IMR-90 (cell line): ENCODE results near the gene LUZP2. TPM values are rescaled to one million over a fixed set of nuclear protein-coding genes. Genes with fewer than 3 reads are reported as not detected.

Source experiments
- ATAC-seq: fragments of 200-7000 bp; cut with Tn5 transposase; 2 replicates; pipeline ENCODE4 v1.9.1; 2020; ENCODE audit warnings: low read depth, mild to moderate bottlenecking, moderate library complexity
- BruUV-seq: library from RNA; stranded (reverse); fragments of 400-500 nt; replicated peaks from 2 replicates; lab custom pipeline; 2021; lab: Mats Ljungman, UMichigan
- CTCF ChIA-PET: fragments of 300-600 bp; formaldehyde crosslinking; extraction: SDS; loops from one replicate; lab custom pipeline; 2021; ENCODE audit warnings: antibody characterized with exemption; lab: Yijun Ruan, JAX
- POLR2A ChIA-PET: fragments of 300-600 bp; sonication (Branson Sonifier 250); formaldehyde crosslinking; loops from one replicate; lab custom pipeline; 2022; ENCODE audit warnings: antibody characterized with exemption; ENCODE audit not compliant: unreplicated experiment; lab: Charles Lee
- DNase-seq: peaks from one replicate; pipeline ENCODE4 v3.0.0; 2013
- H2AFZ ChIP-seq: replicated peaks from 2 replicates; pipeline ENCODE3; 2013; ENCODE audit warnings: low read length, mild to moderate bottlenecking; ENCODE audit not compliant: poor library complexity
- H2AK5ac ChIP-seq: 2 replicates; pipeline ENCODE4 v1.6.1; 2013; ENCODE audit warnings: low read depth, low read length, inconsistent platforms
- H2AK9ac ChIP-seq: replicated peaks from 2 replicates; pipeline ENCODE3; 2013; ENCODE audit warnings: mild to moderate bottlenecking, low read depth, low read length, moderate library complexity; ENCODE audit not compliant: poor library complexity
- H2BK120ac ChIP-seq: 2 replicates; pipeline ENCODE4 v1.6.1; 2013; ENCODE audit warnings: low read depth, low read length, inconsistent platforms
- H2BK15ac ChIP-seq: 3 replicates; pipeline ENCODE4 v1.6.1; 2013; ENCODE audit warnings: low read depth, low read length, inconsistent platforms
- H2BK20ac ChIP-seq: 2 replicates; pipeline ENCODE4 v1.6.1; 2013; ENCODE audit warnings: low read depth, mild to moderate bottlenecking, inconsistent platforms, low read length, moderate library complexity
- H2BK5ac ChIP-seq: 2 replicates; pipeline ENCODE4 v1.6.1; 2013; ENCODE audit warnings: mild to moderate bottlenecking, low read depth, low read length, inconsistent platforms; ENCODE audit not compliant: poor library complexity, severe bottlenecking
- H3K14ac ChIP-seq: replicated peaks from 2 replicates; pipeline ENCODE4 v1.6.1; 2013; ENCODE audit warnings: low read depth, low read length, inconsistent platforms
- H3K18ac ChIP-seq: 2 replicates; pipeline ENCODE4 v1.6.1; 2013; ENCODE audit warnings: low read depth, low read length, control low read depth
- H3K23ac ChIP-seq: 2 replicates; pipeline ENCODE4 v1.6.1; 2013; ENCODE audit warnings: low read depth, low read length, inconsistent platforms
- H3K27ac ChIP-seq: 2 replicates; pipeline ENCODE4 v1.5.1; 2013; ENCODE audit warnings: mild to moderate bottlenecking, control low read depth, low read length; ENCODE audit not compliant: insufficient read depth
- H3K27me3 ChIP-seq: 2 replicates; pipeline ENCODE4 v1.6.1; 2013; ENCODE audit warnings: low read length; ENCODE audit not compliant: control insufficient read depth, insufficient read depth
- H3K36me3 ChIP-seq: 2 replicates; pipeline ENCODE4 v1.6.1; 2013; ENCODE audit warnings: low read length, mixed read lengths; ENCODE audit not compliant: control insufficient read depth, insufficient read depth
- H3K4ac ChIP-seq: 2 replicates; pipeline ENCODE4 v1.6.1; 2013; ENCODE audit warnings: low read depth, low read length, inconsistent platforms
- H3K4me1 ChIP-seq: 2 replicates; pipeline ENCODE4 v1.6.1; 2013; ENCODE audit warnings: low read length, mixed read lengths; ENCODE audit not compliant: control insufficient read depth, insufficient read depth
- H3K4me2 ChIP-seq: 2 replicates; pipeline ENCODE4 v1.6.1; 2013; ENCODE audit warnings: low read depth, mild to moderate bottlenecking, control low read depth, low read length, moderate library complexity
- H3K4me3 ChIP-seq: 2 replicates; pipeline ENCODE4 v1.5.1; 2013; ENCODE audit warnings: low read depth, mild to moderate bottlenecking, control low read depth, low read length, moderate library complexity; ENCODE audit not compliant: insufficient read depth
- H3K56ac ChIP-seq: 2 replicates; pipeline ENCODE4 v1.6.1; 2013; ENCODE audit warnings: low read length, inconsistent platforms; ENCODE audit not compliant: insufficient read depth; ENCODE audit errors: extremely low read depth
- H3K79me1 ChIP-seq, 2 experiments: 2 replicates each; pipeline ENCODE4 v1.6.1; 2013; ENCODE audit warnings: low read length in 2 of 2, inconsistent platforms in 1 of 2, low read depth in 1 of 2
- H3K9ac ChIP-seq: 2 replicates; pipeline ENCODE4 v1.6.1; 2013; ENCODE audit warnings: low read depth, low read length, control low read depth
- H3K9me1 ChIP-seq: 2 replicates; pipeline ENCODE4 v1.6.1; 2013; ENCODE audit warnings: low read length, inconsistent platforms; ENCODE audit not compliant: insufficient read depth
- H3K9me3 ChIP-seq: 2 replicates; pipeline ENCODE4 v1.6.1; 2013; ENCODE audit warnings: low read length; ENCODE audit not compliant: control insufficient read depth, insufficient read depth
- H4K20me1 ChIP-seq: 2 replicates; pipeline ENCODE4 v1.6.1; 2013; ENCODE audit warnings: low read length, inconsistent platforms; ENCODE audit not compliant: insufficient read depth
- H4K5ac ChIP-seq: 2 replicates; pipeline ENCODE4 v1.6.1; 2013; ENCODE audit warnings: mild to moderate bottlenecking, low read depth, low read length, control low read depth
- H4K8ac ChIP-seq, 2 experiments: 2 replicates each; pipeline ENCODE4 v1.6.1; 2013; ENCODE audit warnings: low read depth in 2 of 2, low read length in 2 of 2, control low read depth in 1 of 2, inconsistent platforms in 1 of 2
- H4K91ac ChIP-seq: 2 replicates; pipeline ENCODE4 v1.6.1; 2013; ENCODE audit warnings: low read depth, low read length, inconsistent platforms; ENCODE audit not compliant: insufficient read depth
- BHLHE40 ChIP-seq: fragments of 150-350 bp; IDR thresholded peaks from 2 replicates; pipeline ENCODE4 v1.6.1; 2016; ENCODE audit warnings: mild to moderate bottlenecking, low read depth, low read length
- CEBPB ChIP-seq: IDR thresholded peaks from 2 replicates; pipeline ENCODE4 v1.6.1; 2012; ENCODE audit warnings: low read depth, low read length, improper control_type of control experiment
- CHD1 ChIP-seq: IDR thresholded peaks from 2 replicates; pipeline ENCODE4 v1.6.1; 2012; ENCODE audit warnings: low read depth, low read length, improper control_type of control experiment
- ELK1 ChIP-seq: fragments of 150-350 bp; IDR thresholded peaks from 2 replicates; pipeline ENCODE4 v1.6.1; 2016; ENCODE audit warnings: low read depth, mild to moderate bottlenecking, low read length, moderate library complexity, borderline replicate concordance
- FOS ChIP-seq: fragments of 150-350 bp; IDR thresholded peaks from 2 replicates; pipeline ENCODE4 v1.6.1; 2016; ENCODE audit warnings: low read depth, low read length
- MAFK ChIP-seq: IDR thresholded peaks from 2 replicates; pipeline ENCODE4 v1.6.1; 2012; ENCODE audit warnings: low read depth, low read length, improper control_type of control experiment
- MAZ ChIP-seq: IDR thresholded peaks from 2 replicates; pipeline ENCODE4 v1.6.1; 2012; ENCODE audit warnings: low read depth, mild to moderate bottlenecking, low read length, improper control_type of control experiment, moderate library complexity, borderline replicate concordance
- MXI1 ChIP-seq: IDR thresholded peaks from 2 replicates; pipeline ENCODE4 v1.6.1; 2012; ENCODE audit warnings: low read depth, mild to moderate bottlenecking, low read length, moderate library complexity, borderline replicate concordance
- NFE2L2 ChIP-seq: fragments of 150-350 bp; IDR thresholded peaks from 2 replicates; pipeline ENCODE4 v1.6.1; 2016; ENCODE audit warnings: low read depth, mild to moderate bottlenecking, low read length
- POLR2A ChIP-seq: IDR thresholded peaks from 2 replicates; pipeline ENCODE4 v1.6.1; 2012; ENCODE audit warnings: mild to moderate bottlenecking, low read depth, low read length
- RAD21 ChIP-seq: IDR thresholded peaks from 2 replicates; pipeline ENCODE4 v1.6.1; 2012; ENCODE audit warnings: low read length, improper control_type of control experiment
- RCOR1 ChIP-seq: IDR thresholded peaks from 2 replicates; pipeline ENCODE4 v1.6.1; 2012; ENCODE audit warnings: mild to moderate bottlenecking, low read length, improper control_type of control experiment; ENCODE audit not compliant: insufficient replicate concordance
- RFX5 ChIP-seq: IDR thresholded peaks from 2 replicates; pipeline ENCODE4 v1.8.0; 2012; ENCODE audit warnings: low read depth, mild to moderate bottlenecking, low read length, moderate library complexity
- SMC3 ChIP-seq: fragments of 150-350 bp; IDR thresholded peaks from 2 replicates; pipeline ENCODE4 v1.6.1; 2016; ENCODE audit warnings: low read depth, mild to moderate bottlenecking, antibody characterized with exemption, low read length, moderate library complexity
- USF2 ChIP-seq: fragments of 150-350 bp; IDR thresholded peaks from 2 replicates; pipeline ENCODE4 v1.6.1; 2017; ENCODE audit warnings: mild to moderate bottlenecking, antibody characterized with exemption, low read length, low read depth
- dilution Hi-C: fragments of 300-500 bp; cut with HindIII; formaldehyde crosslinking; loops from one replicate; pipeline ENCODE4 v1.14.3; 2018; ENCODE audit warnings: low sequenced_read_pairs; ENCODE audit not compliant: unreplicated experiment
- in situ Hi-C: fragments of 300-500 bp; cut with MboI; formaldehyde crosslinking; loops from 3 replicates; pipeline ENCODE4 v1.14.3; 2019; ENCODE audit warnings: low sequenced_read_pairs, inconsistent platforms, mixed read lengths
- intact Hi-C: fragments of 100-400 bp; cut with micrococcal nuclease; formaldehyde crosslinking; loops from 2 replicates; pipeline ENCODE4 v1.10.0; 2022
- polyA plus RNA-seq, 3 experiments: library from polyadenylated mRNA; depleted of rRNA; stranded (reverse); fragments of >200 nt; gene quantifications; 2 replicates each; pipeline ENCODE4 v1.2.3, GENCODE V29; 2012; ENCODE audit warnings: low replicate concordance in 1 of 3
- total RNA-seq: library from RNA; depleted of rRNA; stranded (reverse); fragments of >200 nt; gene quantifications from 2 replicates; pipeline ENCODE4 v1.2.3, GENCODE V29; 2012
- TF ChIP-seq, protein P1 (sequence below): conservative IDR thresholded peaks from 2 replicates; pipeline ENCODE4 v1.5.1; 2012; ENCODE audit warnings: mild to moderate bottlenecking, low read depth, low read length, improper control_type of control experiment

The LUZP2 gene
- total and polyA plus RNA-seq, 2 of the 4 experiments (the other 2 are of a cell fraction) = 0.89 to 2.0 TPM

- no peak overlapping the region for H2BK120ac ChIP-seq
- H2AFZ ChIP-seq = no peak overlapping the region
- TF ChIP-seq RAD21 = no peak
- no peak for TF ChIP-seq SMC3
- no peak for TF ChIP-seq ELK1
- TF ChIP-seq, protein P1, sequence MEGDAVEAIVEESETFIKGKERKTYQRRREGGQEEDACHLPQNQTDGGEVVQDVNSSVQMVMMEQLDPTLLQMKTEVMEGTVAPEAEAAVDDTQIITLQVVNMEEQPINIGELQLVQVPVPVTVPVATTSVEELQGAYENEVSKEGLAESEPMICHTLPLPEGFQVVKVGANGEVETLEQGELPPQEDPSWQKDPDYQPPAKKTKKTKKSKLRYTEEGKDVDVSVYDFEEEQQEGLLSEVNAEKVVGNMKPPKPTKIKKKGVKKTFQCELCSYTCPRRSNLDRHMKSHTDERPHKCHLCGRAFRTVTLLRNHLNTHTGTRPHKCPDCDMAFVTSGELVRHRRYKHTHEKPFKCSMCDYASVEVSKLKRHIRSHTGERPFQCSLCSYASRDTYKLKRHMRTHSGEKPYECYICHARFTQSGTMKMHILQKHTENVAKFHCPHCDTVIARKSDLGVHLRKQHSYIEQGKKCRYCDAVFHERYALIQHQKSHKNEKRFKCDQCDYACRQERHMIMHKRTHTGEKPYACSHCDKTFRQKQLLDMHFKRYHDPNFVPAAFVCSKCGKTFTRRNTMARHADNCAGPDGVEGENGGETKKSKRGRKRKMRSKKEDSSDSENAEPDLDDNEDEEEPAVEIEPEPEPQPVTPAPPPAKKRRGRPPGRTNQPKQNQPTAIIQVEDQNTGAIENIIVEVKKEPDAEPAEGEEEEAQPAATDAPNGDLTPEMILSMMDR = no peak
- TF ChIP-seq MXI1 = no peak
- no peak for TF ChIP-seq CEBPB
- no peak for TF ChIP-seq MAFK
- no peak for TF ChIP-seq MAZ
- no peak for TF ChIP-seq CHD1
- TF ChIP-seq POLR2A = no peak
- TF ChIP-seq NFE2L2 = no peak
- no peak for TF ChIP-seq USF2
- no peak for TF ChIP-seq RCOR1
- no peak for TF ChIP-seq FOS
- no peak for TF ChIP-seq BHLHE40
- TF ChIP-seq RFX5 = no peak
- DNase-seq = peak; percentile 17
- no peak overlapping the region for H2BK5ac ChIP-seq
- in situ Hi-C loops (no loop called here), dilution Hi-C loops (no loop called here), intact Hi-C loops (no loop called here)
- no peak overlapping the region for H2AK5ac ChIP-seq
- no peak overlapping the region for H3K56ac ChIP-seq
- H3K9me1 ChIP-seq = no peaks in the 10 kb centered on the region
- POLR2A ChIA-PET = no interaction called here
- H3K4ac ChIP-seq = no peak overlapping the region
- H3K4me1 ChIP-seq = no peaks in the 10 kb centered on the region
- H4K8ac ChIP-seq = no peak overlapping the region
- H2BK20ac ChIP-seq = no peak overlapping the region
- H3K36me3 ChIP-seq = no peaks in the 10 kb centered on the region
- H3K27me3 ChIP-seq = no peaks in the 10 kb centered on the region
- peak; percentile 27; the same call in 1 of the 2 replicates for ATAC-seq
- no peaks in the 10 kb centered on the region for H4K20me1 ChIP-seq
- BruUV-seq = no TSS peak
- no peak overlapping the region for H2BK15ac ChIP-seq
- H3K4me3 ChIP-seq = no peak overlapping the region
- H3K9me3 ChIP-seq = no peaks in the 10 kb centered on the region; the same call in 1 of the 2 replicates
- no peak overlapping the region for H3K18ac ChIP-seq
- H3K14ac ChIP-seq = no peak overlapping the region
- H4K91ac ChIP-seq = no peak overlapping the region
- no peak overlapping the region for H2AK9ac ChIP-seq
- no peak overlapping the region for H3K23ac ChIP-seq
- H3K79me1 ChIP-seq = no peaks in the 10 kb centered on the region
- CTCF ChIA-PET = no interaction called here
- no peak overlapping the region for H3K27ac ChIP-seq
- H3K9ac ChIP-seq = no peak overlapping the region
- no peak overlapping the region for H4K5ac ChIP-seq
- no peak overlapping the region for H3K4me2 ChIP-seq
Observed at GRCh38 chr11:24855951-24856350, 359.1 kb downstream of the LUZP2 start.
